K562 (cell line): Measurements from ENCODE around the gene CCAR1.

Source experiments
- CTCF ChIP-seq, 3 experiments: IDR thresholded peaks in 2 of 3; conservative IDR thresholded peaks in 1 of 3; 2 replicates each; pipeline ENCODE4 v1.5.1; 2011 to 2012; ENCODE audit warnings: low read length in 3 of 3, mild to moderate bottlenecking in 3 of 3, control low read depth in 2 of 3, improper control_type of control experiment in 1 of 3, inconsistent platforms in 1 of 3, low read depth in 1 of 3, mixed read lengths in 1 of 3, moderate library complexity in 1 of 3; ENCODE audit not compliant: insufficient read depth in 2 of 3
- JUN ChIP-seq, 2 experiments: sonication (generic) in 1 of 2; formaldehyde crosslinking in 1 of 2; IDR thresholded peaks; 2 replicates each; pipeline versions ENCODE4 v1.6.1 to v1.8.0; 2012 to 2022; ENCODE audit warnings: borderline replicate concordance in 2 of 2, mild to moderate bottlenecking in 2 of 2, improper control_type of control experiment in 1 of 2, low read depth in 1 of 2, low read length in 1 of 2, missing genetic modification reagents in 1 of 2
- MAX ChIP-seq: sonication (generic); formaldehyde crosslinking; IDR thresholded peaks from 2 replicates; pipeline ENCODE4 v1.9.0; 2022; ENCODE audit warnings: mild to moderate bottlenecking, missing genetic modification reagents
- RAD21 ChIP-seq, 2 experiments: fragments of 250-450 bp in 1 of 2; fragments of 450-650 bp in 1 of 2; sonication (Bioruptor Pico) in 1 of 2; formaldehyde crosslinking in 1 of 2; IDR thresholded peaks in 1 of 2; conservative IDR thresholded peaks in 1 of 2; 2 replicates each; pipeline versions ENCODE4 v1.4.0 to v1.8.0; 2020 to 2022; ENCODE audit warnings: mild to moderate bottlenecking in 2 of 2, moderate library complexity in 1 of 2
- ZFX ChIP-seq: sonication (generic); formaldehyde crosslinking; IDR thresholded peaks from 2 replicates; pipeline ENCODE4 v1.8.0; 2022; ENCODE audit warnings: mild to moderate bottlenecking, missing genetic modification reagents, moderate library complexity
- ZNF134 ChIP-seq: fragments of 250-450 bp; sonication (Bioruptor Pico); conservative IDR thresholded peaks from 2 replicates; pipeline ENCODE4 v1.4.0; 2020
- ZNF175 ChIP-seq: fragments of 200-800 bp; sonication (Bioruptor generic); IDR thresholded peaks from 2 replicates; pipeline ENCODE4 v1.6.1; 2016; ENCODE audit warnings: low read depth, mild to moderate bottlenecking, missing genetic modification characterization, missing compliant biosample characterization
- ZNF263 ChIP-seq: sonication (generic); formaldehyde crosslinking; IDR thresholded peaks from 2 replicates; pipeline ENCODE4 v1.8.0; 2022; ENCODE audit warnings: mild to moderate bottlenecking, missing genetic modification reagents, borderline replicate concordance

GRCh38 chr10:68837626-68838322, 116.7 kb downstream of the CCAR1 start:
- TF ChIP-seq JUN (IDR thresholded peaks at IDR 0.05; ENCODE audit: borderline replicate concordance, low read depth, low read length) = no peak
- no peak for TF ChIP-seq JUN (CRISPR knock-in tag; IDR thresholded peaks at IDR 0.05; ENCODE audit: borderline replicate concordance)
- no peak for TF ChIP-seq ZNF263
- no peak for TF ChIP-seq CTCF (IDR thresholded peaks at IDR 0.05 in 2 of 3, conservative IDR thresholded peaks at IDR 0.05 in 1 of 3; ENCODE audit: insufficient read depth in 2 of 3, low read depth in 1 of 3, low read length in 3 of 3)
- TF ChIP-seq ZNF134 = no peak
- no peak for TF ChIP-seq ZNF175 (CRISPR knock-in tag)
- TF ChIP-seq ZFX (CRISPR knock-in tag) = no peak
- TF ChIP-seq RAD21 (CRISPR knock-in tag; conservative IDR thresholded peaks at IDR 0.05 in 1 of 2, IDR thresholded peaks at IDR 0.05 in 1 of 2) = no peak
- no peak for TF ChIP-seq MAX
